Spleen (tissue), 7 donors: ENCODE measurements around the gene PSMA6.

Source experiments
- CTCF ChIP-seq, 11 experiments: fragments of 200-600 bp in 7 of 11; fragments of 450-650 bp in 4 of 11; sonication (generic) in 4 of 11; IDR thresholded peaks in 8 of 11; conservative IDR thresholded peaks in 3 of 11; 1 replicate in 7 of 11; 2 replicates in 4 of 11; pipeline versions ENCODE4 v1.4.0 to v1.8.0; 2016 to 2021; ENCODE audit warnings: antibody characterized with exemption in 11 of 11, inconsistent platforms in 4 of 11, mild to moderate bottlenecking in 1 of 11
- POLR2AphosphoS5 ChIP-seq, 3 donors: sonication (generic); formaldehyde crosslinking; IDR thresholded peaks; one replicate each; pipeline ENCODE4 v1.5.1; 2017; ENCODE audit warnings: antibody characterized with exemption in 3 of 3
- donor health status: DM: no; HTN: no; CAD: no; lungs with moderate emphysema.
- donor health status: DM: no; HTN: no; CAD: no.
- donor health status: DM: no; HTN: no; CAD: no.

- no peak for TF ChIP-seq POLR2AphosphoS5 (IDR thresholded peaks at IDR 0.05)
- no peak for TF ChIP-seq CTCF (IDR thresholded peaks at IDR 0.05 in 8 of 11, conservative IDR thresholded peaks at IDR 0.05 in 3 of 11)
Observed at GRCh38 chr14:35277179-35277578, 15.0 kb upstream of the PSMA6 start.
